MCF 10A (cell line): Measurements from ENCODE around the gene RNF5. TPM values are rescaled to one million over a fixed set of nuclear protein-coding genes. Genes with fewer than 3 reads are reported as not detected.
A peak's percentile ranks its signal among the peaks of the same experiment; 100 is the strongest.

Experiments used
- BruUV-seq: library from RNA; stranded (reverse); fragments of 400-500 nt; replicated peaks from 2 replicates; lab custom pipeline; 2021; lab: Mats Ljungman, UMichigan
- CTCF ChIA-PET: fragments of 300-600 bp; sonication (Branson Sonifier 250); formaldehyde crosslinking; extraction: SDS; loops from one replicate; lab custom pipeline; 2021; ENCODE audit warnings: antibody characterized with exemption, inconsistent platforms; lab: Yijun Ruan, JAX
- POLR2A ChIA-PET: fragments of 300-600, 350-650 bp; sonication (Branson Sonifier 250); formaldehyde crosslinking; extraction: SDS; loops from one replicate; lab custom pipeline; 2020; ENCODE audit warnings: antibody characterized with exemption, inconsistent platforms; lab: Yijun Ruan, JAX
- DNase-seq: peaks from one replicate; pipeline ENCODE4 v3.0.0-alpha.2; 2018; ENCODE audit not compliant: unreplicated experiment
- H3K27ac Mint-ChIP-seq: one replicate; pipeline ENCODE4 v1.8.0; 2022; ENCODE audit warnings: mild to moderate bottlenecking, low read depth, mixed read lengths; ENCODE audit not compliant: unreplicated experiment
- H3K27me3 Mint-ChIP-seq: one replicate; pipeline ENCODE4 v1.8.0; 2022; ENCODE audit warnings: mixed read lengths; ENCODE audit not compliant: insufficient read depth, unreplicated experiment
- H3K36me3 Mint-ChIP-seq: one replicate; pipeline ENCODE4 v1.8.0; 2022; ENCODE audit warnings: mild to moderate bottlenecking, moderate library complexity, mixed read lengths; ENCODE audit not compliant: insufficient read depth, unreplicated experiment
- H3K4me1 Mint-ChIP-seq: one replicate; pipeline ENCODE4 v1.8.0; 2022; ENCODE audit warnings: mixed read lengths; ENCODE audit not compliant: insufficient read depth, unreplicated experiment
- H3K4me3 Mint-ChIP-seq: one replicate; pipeline ENCODE4 v1.8.0; 2022; ENCODE audit warnings: mild to moderate bottlenecking, moderate library complexity, mixed read lengths; ENCODE audit not compliant: unreplicated experiment
- H3K9me3 Mint-ChIP-seq: one replicate; pipeline ENCODE4 v1.8.0; 2022; ENCODE audit warnings: mixed read lengths; ENCODE audit not compliant: unreplicated experiment
- intact Hi-C: fragments of 100-400 bp; cut with micrococcal nuclease; formaldehyde crosslinking; loops from 2 replicates; pipeline ENCODE4 v1.14.1; 2022
- total RNA-seq: library from RNA; stranded (reverse); gene quantifications from 2 replicates; pipeline ENCODE4 v1.2.3, GENCODE V29; 2022
- TF ChIP-seq, protein P1 (sequence below): fragments of 200-600 bp; IDR thresholded peaks from one replicate; pipeline ENCODE4 v1.8.0; 2022; ENCODE audit warnings: antibody characterized with exemption, mild to moderate bottlenecking; ENCODE audit not compliant: unreplicated experiment

Gene RNF5
- total RNA-seq, 1 experiment from 2014 or later: 28.1 TPM

DNA sequence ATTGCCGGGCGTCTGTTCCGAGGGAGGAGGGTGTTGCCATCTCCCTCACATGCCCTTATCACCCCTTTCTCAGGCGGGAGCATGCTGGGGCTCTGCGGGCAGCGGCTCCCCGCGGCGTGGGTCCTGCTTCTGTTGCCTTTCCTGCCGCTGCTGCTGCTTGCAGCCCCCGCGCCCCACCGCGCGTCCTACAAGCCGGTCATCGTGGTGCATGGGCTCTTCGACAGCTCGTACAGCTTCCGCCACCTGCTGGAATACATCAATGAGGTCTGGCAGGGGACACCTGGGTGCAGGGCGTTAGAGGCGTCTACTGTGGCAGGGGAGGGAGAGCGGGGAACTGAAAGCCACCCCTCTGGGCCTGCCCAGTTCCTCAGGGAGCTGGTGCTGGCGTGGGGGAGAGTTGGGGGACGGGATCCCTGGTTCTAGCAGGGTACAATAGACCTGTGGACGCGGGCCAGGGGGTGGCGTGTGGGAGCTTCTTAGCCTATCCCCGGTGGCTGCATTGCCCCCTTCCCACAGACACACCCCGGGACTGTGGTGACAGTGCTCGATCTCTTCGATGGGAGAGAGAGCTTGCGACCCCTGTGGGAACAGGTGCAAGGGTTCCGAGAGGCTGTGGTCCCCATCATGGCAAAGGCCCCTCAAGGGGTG is 23.6 kb upstream of the RNF5 start:
- Mint-ChIP-seq H3K27me3 (no peaks in the 10 kb centered on the region), H3K9me3 (no peaks in the 10 kb centered on the region), H3K27ac (peak overlapping the region; percentile 83), H3K4me1 (peaks cover 18% of the 10 kb centered on the region), H3K4me3 (peak overlapping the region; percentile 86), H3K36me3 (peaks cover 25% of the 10 kb centered on the region)
- intact Hi-C loops: loop anchor here (1.0 to 10.0 kb wide), 4 partner anchors 23 to 180 kb away; partner anchors contain the start of gene DXO
- peak; percentile 71 for DNase-seq
- no TSS peak for BruUV-seq
- TF ChIP-seq, protein P1, sequence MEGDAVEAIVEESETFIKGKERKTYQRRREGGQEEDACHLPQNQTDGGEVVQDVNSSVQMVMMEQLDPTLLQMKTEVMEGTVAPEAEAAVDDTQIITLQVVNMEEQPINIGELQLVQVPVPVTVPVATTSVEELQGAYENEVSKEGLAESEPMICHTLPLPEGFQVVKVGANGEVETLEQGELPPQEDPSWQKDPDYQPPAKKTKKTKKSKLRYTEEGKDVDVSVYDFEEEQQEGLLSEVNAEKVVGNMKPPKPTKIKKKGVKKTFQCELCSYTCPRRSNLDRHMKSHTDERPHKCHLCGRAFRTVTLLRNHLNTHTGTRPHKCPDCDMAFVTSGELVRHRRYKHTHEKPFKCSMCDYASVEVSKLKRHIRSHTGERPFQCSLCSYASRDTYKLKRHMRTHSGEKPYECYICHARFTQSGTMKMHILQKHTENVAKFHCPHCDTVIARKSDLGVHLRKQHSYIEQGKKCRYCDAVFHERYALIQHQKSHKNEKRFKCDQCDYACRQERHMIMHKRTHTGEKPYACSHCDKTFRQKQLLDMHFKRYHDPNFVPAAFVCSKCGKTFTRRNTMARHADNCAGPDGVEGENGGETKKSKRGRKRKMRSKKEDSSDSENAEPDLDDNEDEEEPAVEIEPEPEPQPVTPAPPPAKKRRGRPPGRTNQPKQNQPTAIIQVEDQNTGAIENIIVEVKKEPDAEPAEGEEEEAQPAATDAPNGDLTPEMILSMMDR: peak; percentile 56
- ChIA-PET CTCF (interaction anchor here (0.6 to 1.1 kb wide), 11 partner anchors 9 to 1495 kb away, joined by 3 to 6 read pairs (median 3); partner anchors contain the start of gene EGFL8), POLR2A (interaction anchor here (0.7 to 1.1 kb wide), 5 partner anchors 14 to 36 kb away, joined by 3 to 6 read pairs (median 3); partner anchors contain the start of genes AGPAT1, ATF6B and FKBPL)

DNA sequence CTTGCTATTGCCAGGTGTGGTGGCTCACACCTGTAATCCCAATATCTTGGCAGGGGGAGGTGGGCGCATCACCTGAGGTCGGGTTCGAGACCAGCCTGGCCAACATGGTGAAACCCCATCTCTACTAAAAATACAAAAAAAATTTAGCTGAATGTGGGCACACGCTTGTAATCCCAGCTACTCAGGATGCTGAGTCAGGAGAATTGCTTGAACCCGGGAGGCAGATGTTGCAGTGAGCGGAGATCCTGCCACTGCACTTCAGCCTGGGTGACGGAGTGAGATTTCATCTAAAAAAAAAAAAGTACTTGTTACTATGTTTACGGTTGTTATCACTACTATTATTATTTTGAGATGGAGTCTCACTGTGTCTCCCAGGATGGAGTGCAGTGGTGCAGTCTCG is 21.3 kb upstream of the RNF5 start:
- CTCF ChIA-PET: no interaction called here
- POLR2A ChIA-PET: no interaction called here
- Mint-ChIP-seq H3K4me1 (peaks cover 13% of the 10 kb centered on the region), H3K9me3 (no peaks in the 10 kb centered on the region), H3K4me3 (no peak overlapping the region), H3K36me3 (peaks cover 33% of the 10 kb centered on the region), H3K27ac (no peak overlapping the region), H3K27me3 (no peaks in the 10 kb centered on the region)
- TF ChIP-seq, protein P1: no peak
- intact Hi-C loops: loop anchor here (10.0 kb wide), 1 partner anchor 182 kb away; the partner anchor contains the start of gene DXO
- BruUV-seq: no TSS peak
- DNase-seq: no peak

- TF ChIP-seq, protein P1: no peak
- no peak overlapping the region for H3K27ac Mint-ChIP-seq
- no peak overlapping the region for H3K4me3 Mint-ChIP-seq
- BruUV-seq: no TSS peak
- H3K27me3 Mint-ChIP-seq: no peaks in the 10 kb centered on the region
- no peak for DNase-seq
- intact Hi-C loops: loop anchor here (10.0 kb wide), 1 partner anchor 183 kb away; the partner anchor contains the start of gene DXO
- H3K36me3 Mint-ChIP-seq: peaks cover 34% of the 10 kb centered on the region
- H3K9me3 Mint-ChIP-seq: no peaks in the 10 kb centered on the region
- ChIA-PET POLR2A (interaction anchor here (1.0 kb wide), 1 partner anchor 30 kb away, joined by 3 read pairs; the partner anchor contains the start of gene ATF6B), CTCF (interaction anchor here (2.5 kb wide), 1 partner anchor 39 kb away, joined by 16 read pairs; no protein-coding TSS in a partner anchor)
- peaks cover 13% of the 10 kb centered on the region for H3K4me1 Mint-ChIP-seq
Observed at GRCh38 chr6:32158052-32158451, 20.2 kb upstream of the RNF5 start.

- CTCF ChIA-PET: interaction anchor here (0.5 to 1.3 kb wide), 3 partner anchors 45 to 116 kb away, joined by 3 to 4 read pairs (median 3); no protein-coding TSS in a partner anchor
- no peaks in the 10 kb centered on the region for H3K27me3 Mint-ChIP-seq
- peaks cover 30% of the 10 kb centered on the region for H3K36me3 Mint-ChIP-seq
- intact Hi-C loops: no loop called here
- TF ChIP-seq, protein P1: no peak
- no peak overlapping the region for H3K27ac Mint-ChIP-seq
- no peak for DNase-seq
- POLR2A ChIA-PET: no interaction called here
- no peak overlapping the region for H3K4me3 Mint-ChIP-seq
- H3K9me3 Mint-ChIP-seq: no peaks in the 10 kb centered on the region
- BruUV-seq: no TSS peak
- no peaks in the 10 kb centered on the region for H3K4me1 Mint-ChIP-seq
Observed at GRCh38 chr6:32163559-32164258, 14.5 kb upstream of the RNF5 start.
